AG09319 (cell line): Measurements from ENCODE around the gene SNX30.

Source experiments
- DNase-seq: peaks from one replicate; pipeline ENCODE4 v3.0.0-alpha.2; 2010; ENCODE audit warnings: low read depth; ENCODE audit errors: extremely low read depth
- CTCF ChIP-seq: IDR thresholded peaks from 2 replicates; pipeline ENCODE4 v1.5.1; 2011; ENCODE audit warnings: low read depth, mild to moderate bottlenecking, inconsistent platforms, low read length, moderate library complexity

Gene SNX30

DNA sequence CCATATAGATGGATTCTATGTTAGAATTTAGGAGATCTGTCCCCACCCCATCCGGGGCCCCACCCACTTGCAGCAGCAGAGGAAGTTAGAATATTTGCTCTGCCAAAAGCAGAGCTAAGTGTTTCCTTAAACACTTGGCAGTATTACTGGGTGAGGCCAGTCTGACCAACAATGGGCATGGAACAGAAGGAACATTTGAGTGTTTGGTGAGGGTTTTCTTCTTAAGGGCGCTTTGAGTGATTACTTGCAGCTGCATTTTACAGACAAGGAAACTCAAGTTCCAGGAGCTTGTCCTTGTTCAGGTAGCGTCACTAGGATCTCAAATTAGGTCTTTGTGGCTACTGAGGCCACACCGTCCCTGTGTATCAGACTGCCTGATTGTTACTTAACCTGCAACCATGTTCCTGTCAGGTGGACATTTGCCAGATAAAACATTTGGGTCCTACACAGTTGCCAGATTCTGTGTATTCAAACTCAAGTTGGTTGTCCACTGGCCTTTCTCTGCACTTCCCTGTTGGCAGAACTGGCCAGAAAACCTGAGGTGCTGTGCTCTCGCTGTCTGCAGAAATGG is 80.8 kb downstream of the SNX30 start:
- TF ChIP-seq CTCF: no peak
- DNase-seq: no peak

DNA sequence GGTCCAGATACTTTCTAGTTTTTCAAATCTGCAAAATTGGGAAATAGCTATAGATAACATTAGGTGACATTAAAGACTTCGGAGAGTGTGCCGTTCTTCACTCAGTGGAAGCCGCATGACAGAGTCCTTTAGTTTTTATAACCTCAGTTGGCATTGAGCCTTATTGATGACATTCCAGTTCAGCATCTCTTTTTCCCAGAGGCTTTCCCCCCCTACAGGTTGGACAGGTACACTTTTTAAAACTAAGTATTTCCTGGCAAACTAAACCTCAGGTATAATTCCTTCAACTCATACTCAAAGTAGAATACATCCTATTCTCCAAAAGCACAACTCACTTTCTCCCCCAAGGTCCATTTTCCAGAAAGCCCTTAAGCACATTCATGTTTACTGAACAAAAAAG is 81.4 kb downstream of the SNX30 start:
- no peak for DNase-seq
- no peak for TF ChIP-seq CTCF

DNA sequence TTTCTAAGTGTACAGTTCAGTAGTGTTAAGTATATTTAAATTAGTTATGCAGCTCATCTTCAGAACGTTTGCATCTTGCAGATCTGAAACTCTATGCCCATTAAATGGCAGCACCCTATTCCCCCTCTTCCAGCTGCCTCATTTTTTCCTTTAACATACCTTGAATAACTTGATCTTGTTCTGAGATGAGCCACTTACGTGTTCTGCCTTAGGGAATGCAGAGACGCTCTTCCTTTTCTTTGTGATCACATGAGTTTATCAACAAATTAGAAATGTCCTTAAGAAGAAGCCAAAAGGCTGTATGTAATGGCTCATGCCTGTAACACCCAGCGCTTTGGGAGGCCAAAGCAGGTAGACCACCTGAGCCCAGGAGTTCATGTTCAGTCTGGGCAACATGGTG is 82.5 kb downstream of the SNX30 start:
- TF ChIP-seq CTCF: no peak
- no peak for DNase-seq

- DNase-seq: no peak
Observed at GRCh38 chr9:112836394-112836793, 85.8 kb downstream of the SNX30 start.

DNA sequence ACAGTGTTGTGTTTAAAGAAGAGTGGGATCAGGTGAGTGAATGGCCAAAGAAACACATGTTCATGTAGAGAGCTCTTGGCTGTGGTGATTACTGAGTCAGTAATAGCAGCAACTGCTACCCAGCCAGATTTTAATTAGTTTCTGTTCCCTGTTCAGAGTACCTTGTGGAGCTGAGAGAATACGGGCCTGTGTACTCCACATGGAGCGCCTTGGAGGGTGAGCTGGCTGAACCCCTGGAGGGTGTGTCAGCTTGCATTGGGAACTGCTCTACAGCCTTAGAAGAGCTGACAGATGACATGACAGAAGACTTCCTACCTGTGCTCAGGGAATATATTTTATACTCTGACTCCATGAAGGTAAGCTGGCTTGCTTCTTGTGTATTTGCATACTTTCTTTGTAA is 87.8 kb downstream of the SNX30 start:
- no peak for DNase-seq
- no peak for TF ChIP-seq CTCF

More at GRCh38 chr9:112836394-112836793, 85.8 kb downstream of the SNX30 start:
- no peak for TF ChIP-seq CTCF

- no peak for TF ChIP-seq CTCF
- no peak for DNase-seq
Observed at GRCh38 chr9:112839331-112839730, 88.8 kb downstream of the SNX30 start.

DNA sequence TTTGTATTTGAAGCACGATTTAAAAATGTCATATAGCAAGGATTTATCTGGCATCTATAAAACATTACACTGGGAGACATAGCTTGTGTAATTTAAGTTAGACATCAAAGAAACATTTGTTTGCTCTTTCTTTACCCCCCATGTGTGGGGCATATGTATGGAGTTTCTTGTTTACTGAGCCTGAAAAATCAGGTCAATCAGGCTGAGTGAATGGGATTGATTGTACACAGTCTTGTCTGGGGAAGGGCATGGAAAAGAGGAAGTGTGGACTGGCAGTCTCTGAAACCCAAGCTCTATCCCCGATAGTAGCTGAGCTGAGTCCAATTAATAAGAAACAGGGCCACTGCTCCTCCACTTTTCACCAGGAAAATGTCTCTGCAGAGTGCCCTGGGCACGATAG is 90.7 kb downstream of the SNX30 start:
- TF ChIP-seq CTCF: no peak
- DNase-seq: no peak
